DMS114 treated with DMSO at 0.1 percent for 48 hours (cell line): Measurements from ENCODE around the gene KRTAP5-7.
"Not testable (repeated sequence)": the region's sequence is repeated elsewhere in the genome, so short reads cannot be mapped to it uniquely, and the experiment has no call there.

Experiments used
- DNase-seq: peaks from one replicate; lab custom pipeline; 2025; ENCODE audit not compliant: unreplicated experiment; lab: John Stamatoyannopoulos, UW

Gene KRTAP5-7

DNA sequence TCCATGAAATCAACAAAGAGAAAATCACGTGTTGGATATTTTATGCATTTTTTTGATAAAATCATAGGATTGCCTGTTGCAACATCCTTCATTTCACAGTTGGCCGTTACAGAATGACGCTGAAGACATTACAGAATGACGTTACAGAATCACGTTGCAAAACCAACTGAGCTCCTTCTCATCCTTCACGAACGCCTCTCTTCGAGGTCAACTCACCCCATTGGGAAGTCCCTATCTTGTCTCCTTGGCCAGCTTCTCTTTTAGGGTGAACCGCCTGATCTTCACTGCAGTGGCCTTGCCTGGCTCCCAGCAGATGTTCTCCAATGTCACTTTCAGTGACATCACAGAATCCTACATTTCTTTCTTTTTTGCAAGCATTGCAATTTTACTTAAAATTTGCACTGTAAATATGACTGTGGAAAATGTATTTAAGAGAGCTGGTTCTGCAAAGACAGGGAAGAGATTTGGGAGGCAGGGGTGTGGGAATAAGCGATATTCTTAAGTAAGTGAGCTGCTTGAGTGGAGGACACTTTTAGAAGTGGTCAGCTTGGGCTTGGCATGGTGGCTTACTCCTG is 5.1 kb downstream of the KRTAP5-7 start:
- no peak for DNase-seq

DNA sequence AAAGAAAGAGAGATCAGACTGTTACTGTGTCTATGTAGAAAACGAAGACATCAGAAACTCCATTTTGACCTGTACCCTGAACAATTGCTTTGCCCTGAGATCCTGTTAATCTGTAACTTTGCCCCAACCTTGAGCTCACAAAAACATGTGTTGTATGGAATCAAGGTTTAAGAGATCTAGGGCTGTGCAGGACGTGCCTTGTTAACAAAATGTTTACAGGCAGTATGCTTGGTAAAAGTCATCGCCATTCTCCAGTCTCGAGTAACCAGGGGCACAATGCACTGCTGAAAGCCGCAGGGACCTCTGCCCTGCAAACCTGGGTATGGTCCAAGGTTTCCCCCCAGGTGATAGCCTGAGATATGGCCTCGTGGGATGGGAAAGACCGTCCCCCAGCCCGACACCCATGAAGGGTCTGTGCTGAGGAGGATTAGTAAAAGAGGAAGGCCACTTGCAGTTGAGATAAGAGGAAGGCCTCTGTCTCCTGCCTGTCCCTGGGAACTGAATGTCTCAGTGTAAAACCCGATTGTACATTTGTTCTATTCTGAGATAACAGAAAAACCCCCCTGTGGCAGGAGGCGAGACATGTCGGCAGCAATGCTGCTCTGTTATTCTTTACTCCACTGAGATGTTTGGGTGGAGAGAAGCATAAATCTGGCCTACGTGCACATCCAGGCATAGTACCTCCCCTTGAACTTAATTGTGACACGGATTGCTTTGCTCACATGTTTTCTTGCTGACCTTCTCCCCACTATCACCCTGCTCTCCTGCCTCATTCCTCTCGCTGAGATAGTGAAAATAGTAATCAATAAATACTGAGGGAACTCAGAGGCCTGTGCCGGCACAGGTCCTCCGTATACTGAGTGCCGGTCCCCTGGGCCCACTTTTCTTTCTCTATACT is 7.9 kb downstream of the KRTAP5-7 start:
- DNase-seq: not testable (repeated sequence)

DNA sequence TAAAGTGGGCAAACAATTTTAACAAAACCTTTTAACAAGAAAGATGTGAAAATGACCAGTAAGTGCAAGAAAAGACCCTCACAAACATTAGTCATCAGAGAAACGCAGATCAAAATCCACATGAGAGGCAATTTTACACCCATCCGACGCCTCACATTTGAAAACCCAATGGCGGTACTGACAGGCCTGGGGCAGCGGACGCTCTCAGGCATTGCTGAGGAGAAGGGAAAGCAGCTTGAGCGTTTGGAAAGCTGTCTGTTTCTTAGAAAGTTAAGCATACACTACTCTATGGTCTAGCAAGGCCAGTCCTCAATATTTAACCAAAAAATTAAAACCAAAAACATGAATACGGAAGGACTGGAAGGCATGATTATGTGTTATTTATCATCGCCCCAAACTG is 8.8 kb downstream of the KRTAP5-7 start:
- DNase-seq: no peak

DNA sequence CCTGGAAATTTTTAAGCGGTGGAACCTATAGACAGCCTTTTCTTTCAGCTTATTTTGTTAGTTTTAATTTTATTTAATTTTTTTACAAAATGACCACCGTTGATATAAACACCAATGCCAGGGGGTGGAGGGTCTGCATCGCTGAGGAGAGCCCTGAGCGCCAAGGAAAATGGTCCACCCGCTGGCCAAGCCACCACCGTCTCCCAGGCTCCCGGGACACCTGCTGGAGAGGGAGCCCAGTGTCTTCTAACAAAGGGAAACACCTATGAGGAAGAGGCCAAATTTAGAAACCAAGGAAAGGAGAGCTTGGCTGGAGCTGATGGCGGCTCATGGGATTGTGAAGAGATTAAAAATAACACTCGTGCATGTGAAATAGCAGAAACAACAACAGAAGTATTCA is 10.5 kb downstream of the KRTAP5-7 start:
- DNase-seq: no peak

DNA sequence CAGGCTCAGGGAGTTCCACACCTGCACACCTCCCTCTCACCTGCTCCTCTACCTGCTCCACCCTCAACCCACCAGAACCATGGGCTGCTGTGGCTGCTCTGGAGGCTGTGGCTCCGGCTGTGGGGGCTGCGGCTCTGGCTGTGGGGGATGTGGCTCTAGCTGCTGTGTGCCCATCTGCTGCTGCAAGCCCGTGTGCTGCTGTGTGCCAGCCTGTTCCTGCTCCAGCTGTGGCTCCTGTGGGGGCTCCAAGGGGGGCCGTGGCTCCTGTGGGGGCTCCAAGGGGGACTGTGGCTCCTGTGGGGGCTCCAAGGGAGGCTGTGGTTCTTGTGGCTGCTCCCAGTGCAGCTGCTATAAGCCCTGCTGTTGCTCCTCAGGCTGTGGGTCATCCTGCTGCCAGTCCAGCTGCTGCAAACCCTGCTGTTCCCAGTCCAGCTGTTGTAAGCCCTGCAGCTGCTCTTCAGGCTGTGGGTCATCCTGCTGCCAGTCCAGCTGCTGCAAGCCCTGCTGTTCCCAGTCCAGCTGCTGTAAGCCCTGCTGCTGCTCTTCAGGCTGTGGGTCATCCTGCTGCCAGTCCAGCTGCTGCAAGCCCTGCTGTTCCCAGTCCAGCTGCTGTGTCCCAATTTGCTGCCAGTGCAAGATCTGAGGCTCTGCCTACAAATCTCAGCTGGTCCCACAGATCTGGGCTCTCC is 11.1 kb downstream of the KRTAP5-7 start, which contains the start of gene KRTAP5-8:
Gene KRTAP5-8 (plus strand): TSS at position 49 of the 689 bp plus-strand sequence. CDS start 31 bp downstream, at position 80.
- not testable (repeated sequence) for DNase-seq

DNA sequence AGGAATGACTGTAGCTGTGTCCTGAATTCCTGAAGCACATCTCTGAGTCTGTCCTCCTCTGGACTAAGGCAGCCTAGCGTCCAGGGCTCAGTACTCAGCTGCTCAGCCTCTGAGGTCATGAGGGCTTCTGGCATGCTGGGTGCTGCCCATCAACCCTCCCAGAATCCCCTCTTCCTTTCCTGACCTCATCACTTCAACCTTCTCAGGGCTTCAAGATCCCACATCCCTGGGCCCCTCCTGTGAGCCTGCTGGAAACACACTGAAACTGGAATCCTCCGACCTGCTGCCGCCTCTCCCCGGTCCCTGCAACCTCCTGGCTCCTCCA is 11.6 kb downstream of the KRTAP5-7 start:
- no peak for DNase-seq

DNA sequence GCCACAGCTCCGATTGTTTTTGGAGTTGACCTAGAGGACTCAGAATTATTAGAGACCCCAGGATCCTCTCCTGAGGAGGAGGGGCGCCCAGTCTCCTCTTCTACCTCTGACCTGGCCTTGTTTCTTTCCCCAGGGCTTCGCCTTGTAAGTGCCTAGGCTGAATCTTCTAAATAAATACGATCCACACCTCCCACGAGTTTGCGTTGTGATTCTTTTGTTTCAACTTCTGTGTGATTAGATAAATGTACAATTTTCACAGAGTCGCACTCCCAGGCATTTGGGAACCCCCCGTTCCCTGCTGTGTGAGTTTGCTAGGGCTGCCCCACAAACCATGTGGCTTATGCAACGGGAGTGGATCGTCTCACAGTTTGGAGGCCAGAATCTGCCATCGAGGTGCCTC is 11.9 kb downstream of the KRTAP5-7 start:
- DNase-seq: no peak

DNA sequence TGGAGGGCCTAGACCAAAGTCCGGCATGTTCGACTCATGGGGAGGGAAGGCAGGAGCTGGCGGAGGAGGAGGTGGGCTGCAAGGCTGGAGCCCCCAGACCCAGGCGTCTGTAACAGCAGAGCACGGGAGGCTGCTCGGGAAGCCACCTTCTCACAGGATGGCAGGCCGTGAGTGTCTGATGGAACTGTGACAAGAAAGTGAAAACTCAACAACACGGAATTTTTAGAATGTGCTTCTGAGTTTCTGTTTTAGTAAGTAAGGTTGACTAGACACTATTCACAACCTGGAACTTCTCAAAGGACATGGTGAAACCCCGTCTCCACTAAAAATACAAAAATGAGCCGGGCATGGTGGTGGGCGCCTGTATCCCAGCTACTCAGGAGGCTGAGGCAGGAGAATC is 12.9 kb downstream of the KRTAP5-7 start:
- not testable (repeated sequence) for DNase-seq

DNA sequence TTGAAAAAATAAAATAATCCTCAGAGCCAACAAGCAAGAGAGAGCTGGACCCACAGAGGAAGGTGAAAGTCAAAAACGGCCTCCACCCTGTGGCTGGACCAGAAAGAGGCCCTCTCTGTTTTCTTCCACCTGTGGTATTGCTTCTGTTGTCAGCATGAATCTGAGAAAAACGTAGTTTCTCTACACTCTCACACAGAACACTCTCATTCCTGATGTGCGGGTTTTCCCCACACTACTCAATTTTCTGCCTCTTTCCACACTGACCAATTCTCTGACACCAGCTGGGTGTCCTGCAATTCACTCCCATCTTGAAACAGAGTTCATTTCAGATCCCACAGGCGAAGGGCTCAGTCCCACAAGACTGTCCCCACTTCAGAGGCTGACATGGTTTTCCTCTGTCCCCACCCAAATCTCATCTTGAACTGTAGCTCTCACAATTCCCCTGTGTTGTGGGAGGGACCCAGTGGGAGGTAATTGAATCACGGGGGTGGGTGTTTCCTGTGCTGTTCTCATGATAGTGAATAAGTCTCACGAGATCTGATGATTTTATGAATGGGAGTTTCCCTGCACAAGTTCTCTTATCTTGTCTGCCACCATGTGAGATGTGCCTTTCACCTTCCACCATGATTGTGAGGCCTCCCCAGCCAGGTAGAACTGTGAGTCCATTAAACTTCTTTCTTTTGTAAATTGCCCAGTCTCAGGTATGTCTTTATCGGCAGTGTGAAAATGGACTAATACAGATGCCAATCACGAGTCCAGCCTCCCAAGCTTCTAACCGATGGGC is 13.6 kb downstream of the KRTAP5-7 start:
- DNase-seq: not testable (repeated sequence)

DNA sequence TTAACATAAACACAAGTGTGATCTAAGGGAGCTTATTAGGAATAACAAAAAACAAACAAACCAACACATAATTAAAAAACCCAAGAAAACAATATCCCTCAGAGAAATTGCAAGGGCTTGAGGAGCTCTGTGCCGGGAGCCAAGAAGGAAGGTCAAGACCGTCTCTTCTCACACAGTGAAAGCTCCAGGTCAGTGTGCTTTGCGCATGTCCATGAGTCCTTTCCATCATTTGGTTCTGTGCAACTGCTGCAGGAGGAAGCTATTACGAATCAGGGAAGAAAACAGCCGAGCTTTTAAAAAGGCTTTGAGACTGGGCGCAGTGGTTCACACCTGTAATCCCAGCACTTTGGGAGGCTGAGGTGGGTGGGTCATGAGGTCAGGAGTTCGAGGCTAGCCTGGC is 15.3 kb downstream of the KRTAP5-7 start:
- DNase-seq: no peak

DNA sequence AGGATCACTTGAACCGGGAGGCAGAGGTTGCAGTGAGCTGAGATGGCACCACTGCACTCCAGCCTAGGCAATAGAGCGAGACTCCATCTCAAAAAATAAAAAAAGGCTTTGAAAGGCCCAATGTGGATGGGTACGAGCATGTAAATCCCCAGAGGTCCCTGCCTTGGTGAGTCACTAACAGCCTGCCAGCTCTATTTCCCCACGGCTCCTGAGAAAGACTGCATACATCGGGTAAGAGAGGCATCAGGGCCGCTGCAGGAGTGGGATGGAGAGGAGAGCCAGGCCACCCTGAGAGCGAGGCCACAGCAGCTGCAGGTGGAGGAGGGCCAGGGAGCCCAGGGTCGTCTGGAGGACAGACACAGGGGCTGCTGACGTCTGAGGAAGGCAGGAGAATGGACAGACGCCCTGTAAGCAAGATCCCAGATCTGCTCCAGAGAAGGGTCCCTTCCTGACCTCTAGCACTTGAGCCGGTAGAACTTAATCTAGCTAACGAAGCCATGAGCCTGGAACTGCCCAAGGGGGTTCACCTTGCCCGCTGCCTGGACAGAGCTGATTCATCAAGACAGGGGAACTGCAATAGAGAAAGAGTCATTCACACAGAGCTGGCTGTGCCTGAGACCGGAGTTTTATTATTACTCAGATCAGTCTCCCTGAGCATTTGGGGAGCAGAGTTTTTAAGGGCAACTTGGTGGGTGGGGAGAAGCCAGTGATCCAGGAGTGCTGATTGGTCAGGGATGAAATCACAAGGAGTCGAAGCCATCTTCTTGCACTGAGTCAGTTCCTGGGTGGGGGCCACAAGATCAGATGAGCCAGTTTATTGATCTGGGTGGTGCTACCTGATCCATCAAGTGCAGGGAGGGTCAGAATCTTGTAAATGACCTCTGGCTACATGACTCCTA is 16.1 kb downstream of the KRTAP5-7 start:
- DNase-seq: no peak

DNA sequence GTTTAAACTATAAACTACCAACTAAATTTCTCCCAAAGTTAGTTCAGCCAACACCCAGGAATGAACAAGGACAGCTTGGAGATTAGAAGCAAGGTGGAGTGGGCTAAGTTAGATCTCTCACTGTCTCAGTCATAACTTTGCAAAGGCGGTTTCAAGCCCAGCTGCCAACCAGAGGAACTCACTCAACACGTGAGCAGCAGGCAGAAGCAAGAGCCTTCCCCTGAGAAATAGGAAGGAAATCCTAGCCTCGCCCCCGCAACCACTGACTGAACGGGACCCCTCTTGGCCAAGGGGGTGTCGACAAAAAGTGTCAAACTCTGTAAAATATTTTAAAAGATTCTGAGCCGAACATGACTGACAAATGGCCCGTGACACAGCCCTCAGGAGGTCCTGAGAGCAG is 16.8 kb downstream of the KRTAP5-7 start:
- no peak for DNase-seq

DNA sequence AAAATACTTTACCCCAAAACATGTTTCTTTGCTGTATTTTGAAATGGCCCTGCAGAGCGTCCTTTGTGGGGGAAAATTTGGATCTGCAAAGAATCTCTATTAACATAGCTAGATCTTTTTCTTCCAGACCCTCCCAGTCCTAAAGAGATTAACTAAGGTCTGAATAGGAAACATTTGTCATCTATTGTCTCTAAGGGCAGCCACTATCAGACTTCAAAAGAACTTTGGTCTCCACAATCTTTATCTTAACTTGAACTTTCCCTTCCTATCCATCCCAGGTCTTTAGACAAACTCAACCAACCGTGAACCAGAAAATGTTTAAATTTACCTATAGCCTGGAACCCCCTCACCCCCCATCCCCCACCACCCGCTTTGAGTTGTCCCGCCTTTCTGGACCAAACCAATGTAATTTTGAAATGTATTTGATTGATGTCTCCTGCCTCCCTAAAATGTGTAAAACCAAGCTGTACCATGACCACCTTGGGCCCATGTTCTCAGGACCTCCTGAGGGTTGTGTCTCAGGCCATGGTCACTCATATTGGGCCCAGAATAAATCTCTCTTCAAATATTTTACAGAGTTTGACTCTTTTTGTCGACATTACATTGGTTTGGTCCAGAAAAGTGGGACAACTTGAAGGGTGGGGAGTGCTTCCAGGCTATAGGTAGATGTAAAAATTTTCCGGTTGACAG is 17.6 kb downstream of the KRTAP5-7 start:
- no peak for DNase-seq

DNA sequence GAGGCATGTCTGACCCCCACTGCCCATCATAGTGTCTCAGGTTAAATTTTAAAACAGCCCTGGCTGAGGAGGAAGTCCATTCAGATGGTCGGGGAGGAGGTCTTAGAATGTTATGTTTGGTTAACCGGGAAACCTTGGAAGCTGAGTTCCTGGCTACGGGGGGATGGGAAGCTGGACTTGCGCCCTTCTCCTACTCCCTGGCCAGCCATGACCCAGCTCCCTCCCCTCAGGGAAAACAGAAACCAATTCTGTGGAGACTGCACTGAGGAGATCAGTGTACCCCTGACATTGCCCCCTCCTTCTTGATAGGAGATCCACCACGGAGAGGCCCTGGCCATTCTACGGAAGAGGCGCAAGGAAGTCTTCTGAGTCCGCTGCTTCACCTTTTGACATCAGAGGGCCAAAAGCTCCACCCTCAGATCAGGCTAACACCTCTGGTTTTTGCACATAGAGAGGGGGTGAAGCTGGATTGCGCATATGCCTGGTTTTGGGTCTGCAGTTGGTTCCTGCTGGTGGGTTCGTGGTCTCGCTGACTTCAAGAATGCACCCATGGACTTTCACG is 18.4 kb downstream of the KRTAP5-7 start:
- no peak for DNase-seq

DNA sequence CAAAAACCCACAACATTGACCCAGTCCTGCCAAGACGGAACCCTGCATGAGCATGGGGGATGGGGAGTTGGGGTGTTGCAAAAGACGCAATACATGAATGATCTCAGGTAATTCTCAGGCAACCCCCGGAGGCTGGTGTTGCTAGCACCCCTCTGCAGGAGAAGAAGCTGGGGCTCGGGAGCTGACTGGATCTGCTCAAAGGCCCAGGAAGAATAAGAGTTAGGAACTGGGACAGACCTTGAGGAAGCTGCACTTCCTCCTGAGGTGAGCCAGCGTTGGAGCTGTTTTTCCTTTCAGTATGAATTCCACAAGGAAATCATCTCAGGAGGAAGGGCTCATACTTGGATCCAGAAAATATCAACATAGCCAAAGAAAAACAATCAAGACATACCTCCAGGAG is 21.1 kb downstream of the KRTAP5-7 start, which contains the start of gene KRTAP5-9:
Gene KRTAP5-9 (plus strand): TSS at position 301 of the 400 bp plus-strand sequence. CDS start 238 bp downstream, outside the sequence.
- no peak for DNase-seq

DNA sequence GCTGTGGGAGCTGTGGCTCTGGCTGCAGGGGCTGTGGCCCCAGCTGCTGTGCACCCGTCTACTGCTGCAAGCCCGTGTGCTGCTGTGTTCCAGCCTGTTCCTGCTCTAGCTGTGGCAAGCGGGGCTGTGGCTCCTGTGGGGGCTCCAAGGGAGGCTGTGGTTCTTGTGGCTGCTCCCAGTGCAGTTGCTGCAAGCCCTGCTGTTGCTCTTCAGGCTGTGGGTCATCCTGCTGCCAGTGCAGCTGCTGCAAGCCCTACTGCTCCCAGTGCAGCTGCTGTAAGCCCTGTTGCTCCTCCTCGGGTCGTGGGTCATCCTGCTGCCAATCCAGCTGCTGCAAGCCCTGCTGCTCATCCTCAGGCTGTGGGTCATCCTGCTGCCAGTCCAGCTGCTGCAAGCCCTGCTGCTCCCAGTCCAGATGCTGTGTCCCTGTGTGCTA is 21.7 kb downstream of the KRTAP5-7 start:
- DNase-seq: no peak

DNA sequence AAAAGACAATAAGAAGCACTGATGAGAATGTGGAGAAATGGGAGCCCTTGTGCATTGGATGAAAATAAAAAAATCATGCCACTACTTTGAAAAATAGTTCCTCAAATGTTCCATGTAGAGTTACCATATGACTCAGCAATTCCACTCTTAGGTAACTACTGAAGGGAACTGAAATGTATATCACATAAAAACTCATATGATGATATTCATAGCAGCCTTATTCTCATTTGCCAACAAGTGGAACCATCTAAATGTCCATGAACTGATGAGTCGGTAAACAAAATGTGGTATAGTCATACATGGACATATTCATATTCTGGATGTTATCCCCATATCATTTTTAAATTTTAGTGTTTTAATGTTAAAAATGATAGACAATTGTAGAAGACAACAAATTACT is 24.6 kb downstream of the KRTAP5-7 start:
- no peak for DNase-seq

DNA sequence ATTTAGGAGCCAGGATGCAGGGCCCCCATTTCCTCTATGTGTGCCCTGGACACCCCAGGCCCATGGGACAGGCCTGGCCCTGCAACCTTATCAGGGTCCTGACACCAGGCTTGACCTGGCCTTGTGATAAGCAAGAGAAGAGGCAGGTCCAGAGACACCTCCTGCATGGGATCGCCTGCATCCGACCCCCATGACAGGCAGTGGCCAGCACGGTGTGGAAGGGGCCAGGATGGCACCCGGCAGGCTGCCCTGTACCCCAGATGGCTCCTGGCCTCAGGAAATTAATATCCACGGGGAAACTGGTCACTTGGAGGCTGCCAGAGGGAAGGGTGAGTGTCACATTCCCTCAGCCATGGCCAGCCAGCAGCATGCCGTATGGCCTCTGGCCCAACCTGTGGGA is 27.9 kb downstream of the KRTAP5-7 start:
- DNase-seq: no peak

DNA sequence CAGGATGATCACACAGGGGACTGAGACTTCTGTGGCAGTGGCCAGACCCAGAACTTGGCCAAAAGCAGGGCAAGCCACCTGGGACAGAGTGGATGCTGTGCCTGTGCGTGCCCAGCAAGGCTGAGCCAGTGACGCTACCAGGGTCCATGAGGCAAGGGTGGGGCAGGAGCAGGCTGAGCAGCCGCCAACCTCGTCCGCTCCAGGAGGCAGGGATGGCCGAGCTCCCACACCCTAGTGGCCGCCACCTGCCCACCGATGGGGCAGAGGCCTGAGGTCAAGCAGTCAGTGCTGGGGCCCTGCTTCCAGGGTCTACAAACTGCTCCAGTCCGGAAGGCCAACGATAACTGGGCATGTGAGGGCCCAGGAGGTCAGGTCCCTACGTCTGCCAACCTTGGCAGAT is 28.4 kb downstream of the KRTAP5-7 start:
- DNase-seq: no peak
